PC-9 (cell line): Measurements from ENCODE around the gene PLAU.

ENCODE experiments used
- EZH2 ChIP-seq: fragments of 200-600 bp; sonication (generic); IDR thresholded peaks from 2 replicates; pipeline ENCODE4 v1.8.0; 2017; ENCODE audit warnings: antibody characterized with exemption, low read depth
- TF ChIP-seq, protein P1 (sequence below): fragments of 200-600 bp; sonication (generic); conservative IDR thresholded peaks from 2 replicates; pipeline ENCODE4 v1.6.1; 2017; ENCODE audit warnings: mixed run types, antibody characterized with exemption, mild to moderate bottlenecking, moderate library complexity

DNA sequence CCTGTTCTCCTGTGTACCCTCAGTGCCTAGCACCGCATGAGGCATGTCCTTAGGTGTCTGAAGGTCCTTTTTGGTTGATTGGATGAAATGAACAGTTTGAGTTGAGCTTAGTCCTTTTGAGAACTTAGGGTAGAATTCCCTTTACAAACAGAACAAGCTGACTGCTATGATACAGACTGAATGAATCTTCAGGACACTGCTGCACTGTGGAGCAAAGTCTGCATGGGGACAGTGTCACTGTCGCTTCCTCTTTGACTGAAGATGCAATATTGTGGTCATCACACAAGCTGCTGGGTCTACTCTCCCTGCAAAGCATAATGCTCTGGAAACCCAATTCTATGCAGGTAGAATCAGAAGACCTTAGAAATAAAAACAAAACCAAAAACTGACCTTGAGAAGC, 8.6 kb upstream of the PLAU start:
- TF ChIP-seq, protein P1, sequence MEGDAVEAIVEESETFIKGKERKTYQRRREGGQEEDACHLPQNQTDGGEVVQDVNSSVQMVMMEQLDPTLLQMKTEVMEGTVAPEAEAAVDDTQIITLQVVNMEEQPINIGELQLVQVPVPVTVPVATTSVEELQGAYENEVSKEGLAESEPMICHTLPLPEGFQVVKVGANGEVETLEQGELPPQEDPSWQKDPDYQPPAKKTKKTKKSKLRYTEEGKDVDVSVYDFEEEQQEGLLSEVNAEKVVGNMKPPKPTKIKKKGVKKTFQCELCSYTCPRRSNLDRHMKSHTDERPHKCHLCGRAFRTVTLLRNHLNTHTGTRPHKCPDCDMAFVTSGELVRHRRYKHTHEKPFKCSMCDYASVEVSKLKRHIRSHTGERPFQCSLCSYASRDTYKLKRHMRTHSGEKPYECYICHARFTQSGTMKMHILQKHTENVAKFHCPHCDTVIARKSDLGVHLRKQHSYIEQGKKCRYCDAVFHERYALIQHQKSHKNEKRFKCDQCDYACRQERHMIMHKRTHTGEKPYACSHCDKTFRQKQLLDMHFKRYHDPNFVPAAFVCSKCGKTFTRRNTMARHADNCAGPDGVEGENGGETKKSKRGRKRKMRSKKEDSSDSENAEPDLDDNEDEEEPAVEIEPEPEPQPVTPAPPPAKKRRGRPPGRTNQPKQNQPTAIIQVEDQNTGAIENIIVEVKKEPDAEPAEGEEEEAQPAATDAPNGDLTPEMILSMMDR, result no peak
- no peak for TF ChIP-seq EZH2
